Upper lobe of right lung (tissue), 1 donor: Measurements from ENCODE around the gene MAT2A. TPM values are rescaled to one million over a fixed set of nuclear protein-coding genes. Genes with fewer than 3 reads are reported as not detected.

Experiments used
- ATAC-seq: fragments of 200-7000 bp; cut with Tn5 transposase; one replicate; pipeline ENCODE4 v1.9.1; 2020; ENCODE audit warnings: mild to moderate bottlenecking, moderate library complexity
- DNase-seq: peaks from one replicate; pipeline ENCODE4 v3.0.0-alpha.2; 2020
- H3K27ac ChIP-seq: fragments of 200-600 bp; one replicate; pipeline ENCODE4 v1.8.0; 2022
- H3K27me3 ChIP-seq: fragments of 200-600 bp; one replicate; pipeline ENCODE4 v1.8.0; 2022; ENCODE audit warnings: mild to moderate bottlenecking
- H3K36me3 ChIP-seq: fragments of 200-600 bp; one replicate; pipeline ENCODE4 v1.8.0; 2022
- H3K4me1 ChIP-seq: fragments of 200-600 bp; one replicate; pipeline ENCODE4 v1.8.0; 2022
- H3K4me3 ChIP-seq: fragments of 200-600 bp; one replicate; pipeline ENCODE4 v1.8.0; 2022; ENCODE audit warnings: mild to moderate bottlenecking
- H3K9me3 ChIP-seq: fragments of 200-600 bp; one replicate; pipeline ENCODE4 v1.8.0; 2022
- CTCF ChIP-seq: fragments of 200-600 bp; IDR thresholded peaks from one replicate; pipeline ENCODE4 v1.8.0; 2022; ENCODE audit warnings: antibody characterized with exemption
- intact Hi-C: fragments of 100-400 bp; cut with DNase I; formaldehyde crosslinking; loops from one replicate; pipeline ENCODE4 v1.11.0; 2022
- total RNA-seq: library from RNA; stranded (reverse); fragmentation: NEBNext Ultra II Directional; extraction: Animal tissue kit (Norgen Biotek cat#: 25700); gene quantifications from one replicate; pipeline ENCODE4 v1.2.1, GENCODE V29; 2021
- donor health status: DM: no; HTN: yes; CAD: no; lungs with severe emphysema.

Gene MAT2A
- total RNA-seq, 1 donor from 2014 or later = 212 TPM

DNA sequence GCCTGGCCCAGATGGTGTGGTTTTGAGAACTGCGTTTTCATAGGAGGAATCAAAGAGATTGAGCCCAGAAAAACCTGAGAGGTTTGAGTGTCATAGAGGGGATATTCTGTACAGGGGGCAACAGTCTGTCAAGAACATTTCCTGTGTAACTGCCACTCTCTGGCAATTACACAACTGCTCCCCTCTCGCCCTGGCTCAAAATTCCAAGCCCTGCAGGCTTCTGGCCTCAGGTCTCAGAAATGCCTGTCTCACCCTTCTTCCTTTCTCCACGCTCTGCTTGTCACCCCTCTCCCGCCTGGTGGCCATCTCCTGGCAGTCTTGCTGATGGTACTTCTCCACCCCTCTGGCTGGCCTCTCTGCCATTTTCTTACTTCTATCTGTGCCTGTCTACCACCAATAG is 49.3 kb downstream of the MAT2A start:
- Histone ChIP-seq H3K27me3 (no peaks in the 10 kb centered on the region), H3K4me3 (no peak overlapping the region), H3K27ac (peak overlapping the region; percentile 85), H3K9me3 (no peaks in the 10 kb centered on the region), H3K36me3 (peaks cover under 1% of the 10 kb centered on the region), H3K4me1 (peaks cover 95% of the 10 kb centered on the region)
- TF ChIP-seq CTCF = no peak
- no peak for DNase-seq
- intact Hi-C loops = no loop called here
- no peak for ATAC-seq

- Histone ChIP-seq H3K9me3 (no peaks in the 10 kb centered on the region), H3K4me3 (no peak overlapping the region), H3K27me3 (no peaks in the 10 kb centered on the region), H3K27ac (peak overlapping the region; percentile 85), H3K36me3 (no peaks in the 10 kb centered on the region), H3K4me1 (peaks cover 91% of the 10 kb centered on the region)
- no peak for TF ChIP-seq CTCF
- DNase-seq (no peak), ATAC-seq (no peak)
- intact Hi-C loops = no loop called here
Measured at GRCh38 chr2:85588645-85589044, 49.7 kb downstream of the MAT2A start.

GRCh38 chr2:85589181-85589580 is 50.2 kb downstream of the MAT2A start:
- Histone ChIP-seq H3K4me1 (peaks cover 89% of the 10 kb centered on the region), H3K9me3 (no peaks in the 10 kb centered on the region), H3K4me3 (no peak overlapping the region), H3K36me3 (no peaks in the 10 kb centered on the region), H3K27me3 (no peaks in the 10 kb centered on the region), H3K27ac (peak overlapping the region; percentile 85)
- intact Hi-C loops = no loop called here
- TF ChIP-seq CTCF = no peak
- DNase-seq = no peak
- ATAC-seq = no peak

DNA sequence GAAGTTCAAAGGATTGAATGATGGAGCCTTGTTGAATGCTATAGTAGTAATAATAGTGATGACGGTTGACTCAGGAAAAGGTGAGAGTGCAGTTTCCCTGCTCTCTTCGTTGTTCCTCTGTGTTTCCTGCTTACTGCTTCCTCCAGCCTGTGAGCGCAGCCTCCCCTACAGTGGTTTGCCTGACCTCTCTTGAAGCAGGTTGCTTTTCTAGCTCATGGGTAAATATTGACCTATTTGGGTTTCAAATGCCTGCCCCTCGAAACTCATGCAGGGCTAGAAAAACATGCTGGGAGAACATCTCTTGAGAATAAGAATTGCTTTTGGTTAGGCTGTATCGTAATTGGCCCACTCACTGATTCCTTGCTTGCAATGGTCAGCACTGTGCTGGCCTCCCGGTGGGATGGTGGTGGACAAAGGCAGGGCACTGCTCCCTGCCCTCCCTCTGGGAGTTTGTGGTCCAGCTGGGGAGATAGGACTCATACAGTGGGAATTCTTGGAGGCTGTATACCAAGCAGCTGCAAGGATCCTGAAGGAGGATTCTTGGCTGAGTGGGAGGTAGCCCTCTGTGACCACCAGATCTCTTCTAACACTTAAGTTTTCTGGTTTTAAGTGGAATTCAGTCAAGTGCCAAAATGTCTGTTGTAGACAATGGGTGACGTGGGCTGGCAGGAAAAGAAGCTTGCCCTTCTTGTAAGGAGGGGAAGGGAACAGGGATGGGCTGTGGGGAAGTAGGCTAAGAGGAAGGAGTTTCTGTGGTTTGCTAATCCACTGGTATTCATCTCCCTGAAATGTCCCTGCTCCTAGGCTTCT is 51.2 kb downstream of the MAT2A start:
- Histone ChIP-seq H3K27me3 (no peaks in the 10 kb centered on the region), H3K36me3 (no peaks in the 10 kb centered on the region), H3K27ac (peak overlapping the region; percentile 85), H3K9me3 (no peaks in the 10 kb centered on the region), H3K4me3 (peak overlapping the region; percentile 2), H3K4me1 (peaks cover 86% of the 10 kb centered on the region)
- TF ChIP-seq CTCF = no peak
- ATAC-seq (peak; percentile 62), DNase-seq (no peak)
- intact Hi-C loops = no loop called here

GRCh38 chr2:85590950-85591349 is 52.0 kb downstream of the MAT2A start:
- intact Hi-C loops = no loop called here
- ATAC-seq = no peak
- Histone ChIP-seq H3K36me3 (no peaks in the 10 kb centered on the region), H3K27me3 (no peaks in the 10 kb centered on the region), H3K9me3 (no peaks in the 10 kb centered on the region), H3K4me3 (peak overlapping the region; percentile 2), H3K27ac (peak overlapping the region; percentile 85), H3K4me1 (peaks cover 79% of the 10 kb centered on the region)
- no peak for TF ChIP-seq CTCF
- DNase-seq = no peak
